ENCODE data around the gene MEGF8.

DNA sequence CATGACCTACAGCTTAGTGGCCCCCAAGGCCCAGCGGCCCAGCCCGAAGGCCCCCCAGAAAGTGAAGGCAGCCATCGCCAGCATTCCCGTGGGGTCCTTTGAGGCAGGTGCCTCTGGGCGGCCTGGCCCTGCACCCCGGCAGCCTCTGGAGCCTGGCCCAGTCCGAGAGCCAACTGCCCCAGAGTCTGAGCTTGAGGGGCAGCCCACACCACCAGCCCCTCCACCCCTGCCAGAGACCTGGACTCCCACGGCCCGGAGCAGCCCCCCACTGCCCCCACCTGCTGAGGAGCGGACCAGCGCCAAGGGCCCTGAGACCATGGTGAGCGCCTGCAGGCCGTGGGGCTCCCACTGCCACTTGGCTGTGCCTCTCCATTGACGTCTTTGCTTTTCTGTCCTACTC, 32.5 kb upstream of the MEGF8 start:
- TF ChIP-seq, protein P1, sequence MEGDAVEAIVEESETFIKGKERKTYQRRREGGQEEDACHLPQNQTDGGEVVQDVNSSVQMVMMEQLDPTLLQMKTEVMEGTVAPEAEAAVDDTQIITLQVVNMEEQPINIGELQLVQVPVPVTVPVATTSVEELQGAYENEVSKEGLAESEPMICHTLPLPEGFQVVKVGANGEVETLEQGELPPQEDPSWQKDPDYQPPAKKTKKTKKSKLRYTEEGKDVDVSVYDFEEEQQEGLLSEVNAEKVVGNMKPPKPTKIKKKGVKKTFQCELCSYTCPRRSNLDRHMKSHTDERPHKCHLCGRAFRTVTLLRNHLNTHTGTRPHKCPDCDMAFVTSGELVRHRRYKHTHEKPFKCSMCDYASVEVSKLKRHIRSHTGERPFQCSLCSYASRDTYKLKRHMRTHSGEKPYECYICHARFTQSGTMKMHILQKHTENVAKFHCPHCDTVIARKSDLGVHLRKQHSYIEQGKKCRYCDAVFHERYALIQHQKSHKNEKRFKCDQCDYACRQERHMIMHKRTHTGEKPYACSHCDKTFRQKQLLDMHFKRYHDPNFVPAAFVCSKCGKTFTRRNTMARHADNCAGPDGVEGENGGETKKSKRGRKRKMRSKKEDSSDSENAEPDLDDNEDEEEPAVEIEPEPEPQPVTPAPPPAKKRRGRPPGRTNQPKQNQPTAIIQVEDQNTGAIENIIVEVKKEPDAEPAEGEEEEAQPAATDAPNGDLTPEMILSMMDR (IDR thresholded peaks at IDR 0.05): no peak
- TF ChIP-seq POLR2A (IDR thresholded peaks at IDR 0.05): no peak
